ENCODE measurements around the gene ARMH3. TPM values are rescaled to one million over a fixed set of nuclear protein-coding genes. Genes with fewer than 3 reads are reported as not detected.

Gene ARMH3
- total and polyA plus RNA-seq, 3 donors from 2014 or later, result 20.2 to 23.7 (median 21.6) TPM

GRCh38 chr10:101935431-101935830 is 120.5 kb downstream of the ARMH3 start:
- Histone ChIP-seq H3K4me3 (no peak overlapping the region), H3K27me3 (no peaks in the 10 kb centered on the region), H3K27ac (no peak overlapping the region), H3K36me3 (ENCODE audit: low read depth, missing control alignments) (no peaks in the 10 kb centered on the region), H3K4me1 (peaks cover 4% of the 10 kb centered on the region), H3K9me3 (no peaks in the 10 kb centered on the region)
- no peak for TF ChIP-seq POLR2A (IDR thresholded peaks at IDR 0.05)
- TF ChIP-seq CTCF (IDR thresholded peaks at IDR 0.05), result no peak
- no peak for DNase-seq
- intact Hi-C loops (cut with DNase I; ENCODE audit: low total_unique reads), result no loop called here
- 87 to 94% methylated on average over 2 of the region's 2 CpGs for WGBS, 2 donors

- H3K9me3 ChIP-seq, result no peaks in the 10 kb centered on the region
- peaks cover 4% of the 10 kb centered on the region for H3K4me1 ChIP-seq
- no peaks in the 10 kb centered on the region for H3K36me3 ChIP-seq (ENCODE audit: low read depth, missing control alignments)
- TF ChIP-seq CTCF (IDR thresholded peaks at IDR 0.05), result no peak
- TF ChIP-seq POLR2A (IDR thresholded peaks at IDR 0.05), result no peak
- intact Hi-C loops (cut with DNase I; ENCODE audit: low total_unique reads), result no loop called here
- 74 to 79% methylated on average over 3 of the region's 3 CpGs for WGBS, 2 donors
- no peak overlapping the region for H3K27ac ChIP-seq
- no peak overlapping the region for H3K4me3 ChIP-seq
- DNase-seq, result no peak
- no peaks in the 10 kb centered on the region for H3K27me3 ChIP-seq
Measured at GRCh38 chr10:101934686-101935305, 121.2 kb downstream of the ARMH3 start.

GRCh38 chr10:101933976-101934375 is 122.0 kb downstream of the ARMH3 start:
- no peak for TF ChIP-seq CTCF (IDR thresholded peaks at IDR 0.05)
- TF ChIP-seq POLR2A (IDR thresholded peaks at IDR 0.05), result no peak
- no peak overlapping the region for H3K27ac ChIP-seq
- no peaks in the 10 kb centered on the region for H3K36me3 ChIP-seq (ENCODE audit: low read depth, missing control alignments)
- DNase-seq, result no peak
- H3K9me3 ChIP-seq, result no peaks in the 10 kb centered on the region
- peaks cover 4% of the 10 kb centered on the region for H3K4me1 ChIP-seq
- WGBS, 2 donors, result 91 to 93% methylated on average over 4 of the region's 4 CpGs
- H3K27me3 ChIP-seq, result no peaks in the 10 kb centered on the region
- intact Hi-C loops (cut with DNase I; ENCODE audit: low total_unique reads), result no loop called here
- H3K4me3 ChIP-seq, result no peak overlapping the region

GRCh38 chr10:101932183-101932582 is 123.8 kb downstream of the ARMH3 start:
- intact Hi-C loops (cut with DNase I; ENCODE audit: low total_unique reads), result no loop called here
- no peaks in the 10 kb centered on the region for H3K9me3 ChIP-seq
- H3K27ac ChIP-seq, result no peak overlapping the region
- 92 to 98% methylated on average over 4 of the region's 4 CpGs for WGBS, 2 donors
- DNase-seq, result no peak
- TF ChIP-seq POLR2A (IDR thresholded peaks at IDR 0.05) (no peak), CTCF (IDR thresholded peaks at IDR 0.05) (no peak)
- H3K4me1 ChIP-seq, result no peaks in the 10 kb centered on the region
- H3K4me3 ChIP-seq, result no peak overlapping the region
- no peaks in the 10 kb centered on the region for H3K36me3 ChIP-seq (ENCODE audit: low read depth, missing control alignments)
- H3K27me3 ChIP-seq, result no peaks in the 10 kb centered on the region

GRCh38 chr10:101925027-101925426 is 130.9 kb downstream of the ARMH3 start:
- Histone ChIP-seq H3K9me3 (no peaks in the 10 kb centered on the region), H3K27me3 (no peaks in the 10 kb centered on the region), H3K27ac (no peak overlapping the region), H3K4me1 (peaks cover 11% of the 10 kb centered on the region), H3K36me3 (ENCODE audit: low read depth, missing control alignments) (no peaks in the 10 kb centered on the region), H3K4me3 (no peak overlapping the region)
- WGBS, 2 donors, result 89 to 93% methylated on average over 2 of the region's 2 CpGs
- intact Hi-C loops (cut with DNase I; ENCODE audit: low total_unique reads), result no loop called here
- TF ChIP-seq CTCF (IDR thresholded peaks at IDR 0.05) (no peak), POLR2A (IDR thresholded peaks at IDR 0.05) (no peak)
- no peak for DNase-seq

Data from testis (tissue), 3 donors.